Activated CD8-positive, alpha-beta T cell treated with anti-CD3 and anti-CD28 coated beads for 36 hours (primary cell): Measurements from ENCODE around the gene AIF1L. TPM values are rescaled to one million over a fixed set of nuclear protein-coding genes. Genes with fewer than 3 reads are reported as not detected.

ENCODE experiments used
- ATAC-seq: fragments of 200-7000 bp; cut with Tn5 transposase; one replicate; pipeline ENCODE4 v1.10.0; 2021; ENCODE audit warnings: mild to moderate bottlenecking, moderate library complexity
- CTCF ChIA-PET: fragments of 350-600 bp; sonication (Branson Sonifier 250); formaldehyde crosslinking; loops from one replicate; lab custom pipeline; 2021; ENCODE audit warnings: antibody characterized with exemption; lab: Charles Lee
- POLR2A ChIA-PET: fragments of 350-600 bp; sonication (Branson Sonifier 250); formaldehyde crosslinking; loops from one replicate; lab custom pipeline; 2021; ENCODE audit warnings: antibody characterized with exemption; lab: Charles Lee
- DNase-seq: peaks from one replicate; pipeline ENCODE4 v3.0.0-alpha.2; 2020
- H3K27ac Mint-ChIP-seq: one replicate; pipeline ENCODE4 v1.8.0; 2021; ENCODE audit warnings: mild to moderate bottlenecking, mixed read lengths
- H3K27me3 Mint-ChIP-seq: one replicate; pipeline ENCODE4 v1.8.0; 2021; ENCODE audit warnings: mixed read lengths
- H3K36me3 Mint-ChIP-seq: one replicate; pipeline ENCODE4 v1.8.0; 2021; ENCODE audit warnings: low read depth, mixed read lengths
- H3K4me1 Mint-ChIP-seq: one replicate; pipeline ENCODE4 v1.8.0; 2021; ENCODE audit warnings: low read depth, mixed read lengths
- H3K4me3 Mint-ChIP-seq: one replicate; pipeline ENCODE4 v1.8.0; 2021; ENCODE audit warnings: mild to moderate bottlenecking, moderate library complexity, mixed read lengths
- H3K9me3 Mint-ChIP-seq: one replicate; pipeline ENCODE4 v1.8.0; 2021; ENCODE audit warnings: mixed read lengths
- intact Hi-C: fragments of 100-400 bp; cut with micrococcal nuclease; formaldehyde crosslinking; loops from one replicate; pipeline ENCODE4 v1.10.0; 2022
- total RNA-seq, 2 experiments: library from RNA; stranded (reverse); gene quantifications; one replicate each; pipeline ENCODE4 v1.2.3, GENCODE V29; 2021
- TF ChIP-seq, protein P1 (sequence below): fragments of 200-600 bp; IDR thresholded peaks from one replicate; pipeline ENCODE4 v1.8.0; 2022; ENCODE audit warnings: antibody characterized with exemption, mild to moderate bottlenecking

The AIF1L gene
- total RNA-seq, 2 experiments from 2014 or later: 0.72 to 1.9 TPM

DNA sequence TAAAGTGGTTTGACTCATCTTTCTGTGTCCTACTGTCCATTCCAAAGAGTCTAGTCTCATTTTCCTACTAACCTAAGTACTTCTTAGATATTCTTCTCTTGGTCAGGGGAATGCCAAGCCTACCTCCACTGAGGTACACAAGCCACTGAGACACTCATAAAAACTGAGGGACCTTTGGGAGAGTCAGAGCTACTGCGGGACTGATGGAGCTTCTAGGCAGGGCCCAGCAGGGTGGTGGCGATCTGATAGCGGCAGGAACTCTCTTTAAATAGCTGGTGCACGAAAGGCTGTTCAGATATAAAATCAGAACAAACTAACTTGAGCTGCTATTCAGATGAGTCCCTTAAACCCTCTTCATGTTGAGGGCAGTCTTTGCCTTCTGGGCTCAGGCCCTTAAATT, 43.8 kb downstream of the AIF1L start:
- no peak overlapping the region for H3K27ac Mint-ChIP-seq
- H3K4me1 Mint-ChIP-seq: peaks cover 2% of the 10 kb centered on the region
- TF ChIP-seq, protein P1, sequence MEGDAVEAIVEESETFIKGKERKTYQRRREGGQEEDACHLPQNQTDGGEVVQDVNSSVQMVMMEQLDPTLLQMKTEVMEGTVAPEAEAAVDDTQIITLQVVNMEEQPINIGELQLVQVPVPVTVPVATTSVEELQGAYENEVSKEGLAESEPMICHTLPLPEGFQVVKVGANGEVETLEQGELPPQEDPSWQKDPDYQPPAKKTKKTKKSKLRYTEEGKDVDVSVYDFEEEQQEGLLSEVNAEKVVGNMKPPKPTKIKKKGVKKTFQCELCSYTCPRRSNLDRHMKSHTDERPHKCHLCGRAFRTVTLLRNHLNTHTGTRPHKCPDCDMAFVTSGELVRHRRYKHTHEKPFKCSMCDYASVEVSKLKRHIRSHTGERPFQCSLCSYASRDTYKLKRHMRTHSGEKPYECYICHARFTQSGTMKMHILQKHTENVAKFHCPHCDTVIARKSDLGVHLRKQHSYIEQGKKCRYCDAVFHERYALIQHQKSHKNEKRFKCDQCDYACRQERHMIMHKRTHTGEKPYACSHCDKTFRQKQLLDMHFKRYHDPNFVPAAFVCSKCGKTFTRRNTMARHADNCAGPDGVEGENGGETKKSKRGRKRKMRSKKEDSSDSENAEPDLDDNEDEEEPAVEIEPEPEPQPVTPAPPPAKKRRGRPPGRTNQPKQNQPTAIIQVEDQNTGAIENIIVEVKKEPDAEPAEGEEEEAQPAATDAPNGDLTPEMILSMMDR: no peak
- no peak overlapping the region for H3K4me3 Mint-ChIP-seq
- POLR2A ChIA-PET: interaction anchor here (0.6 to 3.6 kb wide), 6 partner anchors 9 to 383 kb away, joined by 3 to 14 read pairs (median 4); partner anchors contain the start of gene NUP214
- no peaks in the 10 kb centered on the region for H3K9me3 Mint-ChIP-seq
- DNase-seq: no peak
- intact Hi-C loops: no loop called here
- CTCF ChIA-PET: interaction anchor here (0.8 to 1.1 kb wide), 2 partner anchors 38 to 42 kb away, joined by 3 read pairs; no protein-coding TSS in a partner anchor
- ATAC-seq: no peak
- no peaks in the 10 kb centered on the region for H3K27me3 Mint-ChIP-seq
- peaks cover 50% of the 10 kb centered on the region for H3K36me3 Mint-ChIP-seq

DNA sequence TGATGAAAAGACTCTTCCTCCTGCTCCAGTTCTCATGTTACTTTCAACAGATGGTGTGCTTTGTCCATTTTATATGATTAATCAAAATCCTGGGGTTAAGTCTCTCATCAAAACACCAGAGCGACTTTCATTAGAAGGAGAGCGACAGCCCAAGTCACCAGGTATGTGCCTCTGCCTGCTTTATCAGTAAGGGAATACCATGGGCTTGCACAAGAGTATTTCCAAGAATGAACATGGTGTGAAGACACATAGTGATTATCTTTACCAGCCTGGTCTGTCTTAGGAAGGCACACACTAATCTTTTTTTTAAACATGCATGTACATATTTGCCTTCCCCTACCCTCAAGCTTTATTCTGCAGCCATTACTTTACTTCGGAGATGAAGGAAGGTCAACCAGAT, 44.2 kb downstream of the AIF1L start:
- ChIA-PET POLR2A (interaction anchor here (0.6 to 3.6 kb wide), 3 partner anchors 8 to 382 kb away, joined by 3 to 14 read pairs (median 8); partner anchors contain the start of gene NUP214), CTCF (no interaction called here)
- TF ChIP-seq, protein P1: no peak
- no peak for DNase-seq
- no peak for ATAC-seq
- H3K4me3 Mint-ChIP-seq: no peak overlapping the region
- H3K4me1 Mint-ChIP-seq: peaks cover 2% of the 10 kb centered on the region
- peaks cover 51% of the 10 kb centered on the region for H3K36me3 Mint-ChIP-seq
- no peaks in the 10 kb centered on the region for H3K27me3 Mint-ChIP-seq
- no peaks in the 10 kb centered on the region for H3K9me3 Mint-ChIP-seq
- no peak overlapping the region for H3K27ac Mint-ChIP-seq
- intact Hi-C loops: no loop called here

DNA sequence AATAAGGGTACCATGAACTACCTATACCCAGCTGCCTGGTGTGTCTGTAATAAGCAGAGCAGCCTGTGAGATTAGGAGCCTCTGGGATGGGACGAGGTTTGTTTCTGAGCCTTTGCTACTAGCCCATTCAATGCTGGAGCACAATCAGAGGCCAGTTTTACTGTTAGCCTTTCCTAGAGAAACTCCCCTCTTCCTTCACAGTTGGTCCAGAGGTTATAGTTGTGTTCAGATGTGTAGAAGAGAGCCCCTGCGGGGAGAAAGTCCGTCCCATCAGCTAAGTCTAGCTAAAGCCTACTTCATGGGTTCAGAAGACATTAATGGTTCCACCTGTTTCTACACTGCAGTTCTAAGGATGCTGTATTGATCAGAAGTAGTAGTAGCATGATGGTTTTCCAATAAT, 45.8 kb downstream of the AIF1L start:
- intact Hi-C loops: no loop called here
- ChIA-PET POLR2A (interaction anchor here (3.6 kb wide), 1 partner anchor 17 kb away, joined by 14 read pairs; the partner anchor contains the start of gene NUP214), CTCF (interaction anchor here (2.0 kb wide), 1 partner anchor 194 kb away, joined by 7 read pairs; no protein-coding TSS in a partner anchor)
- no peak for DNase-seq
- TF ChIP-seq, protein P1: no peak
- ATAC-seq: no peak
- Mint-ChIP-seq H3K36me3 (peaks cover 45% of the 10 kb centered on the region), H3K27me3 (no peaks in the 10 kb centered on the region), H3K27ac (no peak overlapping the region), H3K4me3 (no peak overlapping the region), H3K4me1 (no peaks in the 10 kb centered on the region), H3K9me3 (no peaks in the 10 kb centered on the region)

DNA sequence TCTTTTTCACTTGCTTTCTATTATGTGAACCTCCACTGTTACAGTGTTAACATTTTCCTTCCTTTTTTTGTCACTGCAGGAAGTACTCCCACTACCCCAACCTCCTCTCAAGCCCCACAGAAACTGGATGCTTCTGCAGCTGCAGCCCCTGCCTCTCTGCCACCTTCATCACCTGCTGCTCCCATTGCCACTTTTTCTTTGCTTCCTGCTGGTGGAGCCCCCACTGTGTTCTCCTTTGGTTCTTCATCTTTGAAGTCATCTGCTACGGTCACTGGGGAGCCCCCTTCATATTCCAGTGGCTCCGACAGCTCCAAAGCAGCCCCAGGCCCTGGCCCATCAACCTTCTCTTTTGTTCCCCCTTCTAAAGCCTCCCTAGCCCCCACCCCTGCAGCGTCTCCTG, 47.9 kb downstream of the AIF1L start:
- ATAC-seq (no peak), DNase-seq (no peak)
- POLR2A ChIA-PET: interaction anchor here (0.6 to 1.4 kb wide), 3 partner anchors 10 to 117 kb away, joined by 3 to 5 read pairs (median 4); no protein-coding TSS in a partner anchor
- CTCF ChIA-PET: no interaction called here
- TF ChIP-seq, protein P1: no peak
- Mint-ChIP-seq H3K9me3 (no peaks in the 10 kb centered on the region), H3K36me3 (peaks cover 49% of the 10 kb centered on the region), H3K4me3 (no peak overlapping the region), H3K4me1 (peaks cover 6% of the 10 kb centered on the region), H3K27me3 (no peaks in the 10 kb centered on the region), H3K27ac (peak overlapping the region; percentile 21)
- intact Hi-C loops: no loop called here

DNA sequence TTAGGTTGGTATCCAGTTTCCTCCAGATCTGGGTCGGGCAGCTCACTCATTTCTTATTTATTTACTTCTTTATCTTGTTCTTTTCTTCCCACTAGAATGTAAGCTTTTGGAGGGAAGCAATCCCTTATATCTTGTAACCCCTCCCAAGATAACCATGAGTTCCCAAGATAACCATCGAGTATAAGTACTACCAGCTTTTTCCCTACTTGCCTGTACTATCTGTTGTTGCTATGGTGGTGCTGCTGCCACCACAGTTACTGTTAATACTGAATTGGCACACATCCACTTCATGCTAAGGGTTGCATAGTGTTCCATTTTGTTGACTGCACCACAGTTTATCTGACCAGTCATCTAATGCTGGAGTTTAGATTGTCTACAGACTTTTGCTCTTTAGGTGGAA, 48.9 kb downstream of the AIF1L start:
- TF ChIP-seq, protein P1: no peak
- DNase-seq: no peak
- H3K4me1 Mint-ChIP-seq: peaks cover 16% of the 10 kb centered on the region
- no peak overlapping the region for H3K27ac Mint-ChIP-seq
- no peak for ATAC-seq
- CTCF ChIA-PET: interaction anchor here (0.9 to 1.2 kb wide), 3 partner anchors 15 to 192 kb away, joined by 3 to 5 read pairs (median 3); no protein-coding TSS in a partner anchor
- no peak overlapping the region for H3K4me3 Mint-ChIP-seq
- POLR2A ChIA-PET: interaction anchor here (1.4 kb wide), 1 partner anchor 116 kb away, joined by 5 read pairs; no protein-coding TSS in a partner anchor
- H3K9me3 Mint-ChIP-seq: no peaks in the 10 kb centered on the region
- intact Hi-C loops: no loop called here
- peaks cover 46% of the 10 kb centered on the region for H3K36me3 Mint-ChIP-seq
- no peaks in the 10 kb centered on the region for H3K27me3 Mint-ChIP-seq
